ENCODE measurements around the gene NDUFAF4.

NDUFAF4 gene

DNA sequence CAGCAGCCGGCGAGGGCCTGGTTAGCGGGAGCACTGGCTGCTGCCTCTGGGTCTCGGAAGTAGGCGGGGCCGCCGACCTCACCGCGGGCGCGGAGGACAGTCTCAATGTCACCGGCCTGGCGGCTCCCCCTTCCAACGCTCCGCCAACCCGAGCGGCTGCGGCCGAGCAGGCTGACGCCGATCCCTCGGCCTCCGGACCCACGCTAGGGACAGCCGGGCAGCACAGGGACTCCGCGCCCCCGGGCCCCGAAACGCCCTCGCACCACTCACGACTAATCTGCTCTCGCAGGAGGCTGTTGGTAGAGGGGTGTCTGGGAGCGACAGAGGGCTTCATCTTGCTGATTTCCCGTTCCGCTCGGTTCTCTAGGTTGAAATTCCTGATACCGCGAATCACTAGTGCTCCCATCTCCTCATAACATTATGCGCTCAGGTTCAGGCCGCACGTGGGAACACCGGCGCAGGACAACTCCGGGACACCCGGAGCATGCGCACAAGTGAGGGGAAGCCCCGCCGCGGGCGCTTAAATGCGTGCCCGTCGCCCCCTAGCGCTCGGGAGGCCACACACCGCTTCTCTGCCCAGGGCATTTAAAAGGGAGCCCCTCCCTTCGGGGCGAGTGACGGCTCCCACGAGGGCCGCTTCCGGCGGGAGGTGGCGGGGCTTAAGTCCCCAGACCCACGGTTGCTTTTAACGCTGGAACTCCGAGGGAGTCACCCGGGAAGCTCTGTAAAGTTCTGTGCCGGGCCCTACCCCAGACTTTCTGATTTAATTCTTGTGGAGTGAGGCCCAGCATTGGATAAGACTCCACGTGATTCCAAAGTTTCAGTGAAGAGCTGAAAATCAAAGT, at the start of gene NDUFAF4:
Gene NDUFAF4, minus strand, starts transcription at position 496 of the 845 bp plus-strand sequence. Its CDS starts 90 bp downstream, at position 406.
- Histone ChIP-seq H3K4me3 (ENCODE audit: insufficient read depth, low read length, poor library complexity, severe bottlenecking) (peak within 1 kb of the TSS; percentile 96), H4K20me1 (ENCODE audit: low read depth, low read length) (peaks cover 16% of the 10 kb centered on the region), H3K36me3 (ENCODE audit: low read length) (peaks cover 37% of the 10 kb centered on the region), H3K9ac (ENCODE audit: low read length) (peak within 1 kb of the TSS; percentile 96), H3K9me3 (ENCODE audit: insufficient read depth, low read length) (no peaks in the 10 kb centered on the region), H3K27ac (ENCODE audit: low read depth, low read length) (peak within 1 kb of the TSS; percentile 79), H2AFZ (ENCODE audit: low read depth, low read length, severe bottlenecking) (peak within 1 kb of the TSS; percentile 93), H3K27me3 (ENCODE audit: low read length) (no peaks in the 10 kb centered on the region), H3K79me2 (ENCODE audit: insufficient read depth, low read length) (peaks cover 33% of the 10 kb centered on the region), H3K4me2 (ENCODE audit: low read depth, low read length, poor library complexity, severe bottlenecking) (peak within 1 kb of the TSS; percentile 96), H3K9me2 (replicated peaks; ENCODE audit: insufficient read depth, low read length) (no peaks in the 10 kb centered on the region), H3F3A (ENCODE audit: insufficient read depth) (peaks cover 8% of the 10 kb centered on the region; the same call in 1 of the 2 replicates)
- TF ChIP-seq CTCF (IDR thresholded peaks at IDR 0.05; ENCODE audit: insufficient read depth, low read length, poor library complexity, severe bottlenecking) (peak; percentile 75), EZH2phosphoT487 (conservative IDR thresholded peaks at IDR 0.05; ENCODE audit: low read length) (no peak)

- Histone ChIP-seq H3K9me3 (ENCODE audit: insufficient read depth, low read length) (no peaks in the 10 kb centered on the region), H3K27ac (ENCODE audit: low read depth, low read length) (no peak overlapping the region), H3K79me2 (ENCODE audit: insufficient read depth, low read length) (no peaks in the 10 kb centered on the region), H3F3A (ENCODE audit: insufficient read depth) (no peaks in the 10 kb centered on the region), H3K4me3 (ENCODE audit: insufficient read depth, low read length, poor library complexity, severe bottlenecking) (no peak overlapping the region), H4K20me1 (ENCODE audit: low read depth, low read length) (no peaks in the 10 kb centered on the region), H2AFZ (ENCODE audit: low read depth, low read length, severe bottlenecking) (no peak overlapping the region), H3K36me3 (ENCODE audit: low read length) (no peaks in the 10 kb centered on the region), H3K4me2 (ENCODE audit: low read depth, low read length, poor library complexity, severe bottlenecking) (peak overlapping the region; percentile 26), H3K27me3 (ENCODE audit: low read length) (no peaks in the 10 kb centered on the region), H3K9ac (ENCODE audit: low read length) (no peak overlapping the region), H3K9me2 (replicated peaks; ENCODE audit: insufficient read depth, low read length) (no peaks in the 10 kb centered on the region)
- TF ChIP-seq EZH2phosphoT487 (conservative IDR thresholded peaks at IDR 0.05; ENCODE audit: low read length) (no peak), CTCF (IDR thresholded peaks at IDR 0.05; ENCODE audit: insufficient read depth, low read length, poor library complexity, severe bottlenecking) (no peak)
These were observed 49.4 kb upstream of the NDUFAF4 start for GRCh38 chr6:96947055-96947454.

DNA sequence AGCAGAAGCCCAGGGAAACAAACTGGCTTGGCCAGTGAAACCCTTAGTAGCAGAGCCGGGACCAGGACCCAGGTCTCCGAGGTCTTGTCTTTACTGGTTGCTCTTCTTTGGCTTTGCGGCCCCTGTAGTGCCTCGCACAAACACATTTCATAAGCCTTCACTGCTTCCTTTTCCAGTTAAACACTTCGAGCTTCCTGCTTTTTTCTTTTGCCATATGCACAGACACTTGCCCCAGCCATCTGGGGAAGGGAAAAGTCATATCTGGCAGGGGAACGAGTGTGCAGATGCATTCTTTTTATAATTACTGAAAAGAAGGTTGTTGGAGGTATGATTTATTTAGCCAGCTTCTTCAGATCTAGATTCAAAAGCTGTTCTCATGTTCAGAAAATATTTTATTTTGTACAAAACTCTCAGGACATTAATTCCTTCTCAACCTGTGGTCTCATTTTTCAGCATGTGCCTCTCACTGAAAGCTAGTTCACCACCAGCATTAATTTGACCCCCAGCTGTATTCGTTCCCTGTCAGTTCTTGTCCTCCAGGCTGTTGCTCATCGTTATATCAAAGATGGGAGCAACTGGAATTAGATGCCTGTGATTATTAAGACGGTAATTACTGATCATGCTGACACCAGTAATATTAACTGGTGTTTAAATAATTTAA, 46.0 kb upstream of the NDUFAF4 start:
- Histone ChIP-seq H3K4me2 (ENCODE audit: low read depth, low read length, poor library complexity, severe bottlenecking) (no peak overlapping the region), H3K9me3 (ENCODE audit: insufficient read depth, low read length) (no peaks in the 10 kb centered on the region), H3K9ac (ENCODE audit: low read length) (no peak overlapping the region), H3K27ac (ENCODE audit: low read depth, low read length) (no peak overlapping the region), H4K20me1 (ENCODE audit: low read depth, low read length) (no peaks in the 10 kb centered on the region), H3K9me2 (replicated peaks; ENCODE audit: insufficient read depth, low read length) (no peaks in the 10 kb centered on the region), H3K27me3 (ENCODE audit: low read length) (no peaks in the 10 kb centered on the region), H3K79me2 (ENCODE audit: insufficient read depth, low read length) (no peaks in the 10 kb centered on the region), H3K4me3 (ENCODE audit: insufficient read depth, low read length, poor library complexity, severe bottlenecking) (no peak overlapping the region), H2AFZ (ENCODE audit: low read depth, low read length, severe bottlenecking) (no peak overlapping the region), H3K36me3 (ENCODE audit: low read length) (no peaks in the 10 kb centered on the region), H3F3A (ENCODE audit: insufficient read depth) (no peaks in the 10 kb centered on the region)
- no peak for TF ChIP-seq EZH2phosphoT487 (conservative IDR thresholded peaks at IDR 0.05; ENCODE audit: low read length)
- no peak for TF ChIP-seq CTCF (IDR thresholded peaks at IDR 0.05; ENCODE audit: insufficient read depth, low read length, poor library complexity, severe bottlenecking)
